SJCRH30 (cell line): ENCODE data around the gene RTL1. TPM values are rescaled to one million over a fixed set of nuclear protein-coding genes. Genes with fewer than 3 reads are reported as not detected.

Source experiments
- DNase-seq, 2 experiments: peaks; one replicate each; pipeline ENCODE4 v3.0.0-alpha.2; 2015 to 2020
- H3K27ac ChIP-seq: fragments of 250-450 bp; sonication (Bioruptor Pico); 2 replicates; pipeline ENCODE4 v1.5.1; 2020; ENCODE audit warnings: mild to moderate bottlenecking, moderate library complexity
- H3K27me3 ChIP-seq: fragments of 250-450 bp; sonication (Bioruptor Pico); 2 replicates; pipeline ENCODE4 v1.5.1; 2020; ENCODE audit warnings: mild to moderate bottlenecking, moderate library complexity
- H3K36me3 ChIP-seq: fragments of 250-450 bp; sonication (Bioruptor Pico); 2 replicates; pipeline ENCODE4 v1.5.1; 2020; ENCODE audit warnings: mild to moderate bottlenecking, moderate library complexity
- H3K4me1 ChIP-seq: fragments of 250-450 bp; sonication (Bioruptor Pico); 2 replicates; pipeline ENCODE4 v1.5.1; 2020; ENCODE audit warnings: mild to moderate bottlenecking, moderate library complexity
- H3K4me3 ChIP-seq: fragments of 250-450 bp; sonication (Bioruptor Pico); 2 replicates; pipeline ENCODE4 v1.5.1; 2020; ENCODE audit warnings: mild to moderate bottlenecking, moderate library complexity
- H3K9me3 ChIP-seq: fragments of 250-450 bp; sonication (Bioruptor Pico); replicated peaks from 2 replicates; pipeline ENCODE4 v1.5.1; 2020; ENCODE audit warnings: mild to moderate bottlenecking, moderate library complexity
- total RNA-seq: library from RNA; depleted of rRNA; stranded (reverse); fragments of >200 nt; shearing (Covaris generic); gene quantifications from 2 replicates; pipeline ENCODE4 v1.2.3, GENCODE V29; 2014

The RTL1 gene
- total RNA-seq, 1 experiment from 2014 or later, result 0.34 TPM

DNA sequence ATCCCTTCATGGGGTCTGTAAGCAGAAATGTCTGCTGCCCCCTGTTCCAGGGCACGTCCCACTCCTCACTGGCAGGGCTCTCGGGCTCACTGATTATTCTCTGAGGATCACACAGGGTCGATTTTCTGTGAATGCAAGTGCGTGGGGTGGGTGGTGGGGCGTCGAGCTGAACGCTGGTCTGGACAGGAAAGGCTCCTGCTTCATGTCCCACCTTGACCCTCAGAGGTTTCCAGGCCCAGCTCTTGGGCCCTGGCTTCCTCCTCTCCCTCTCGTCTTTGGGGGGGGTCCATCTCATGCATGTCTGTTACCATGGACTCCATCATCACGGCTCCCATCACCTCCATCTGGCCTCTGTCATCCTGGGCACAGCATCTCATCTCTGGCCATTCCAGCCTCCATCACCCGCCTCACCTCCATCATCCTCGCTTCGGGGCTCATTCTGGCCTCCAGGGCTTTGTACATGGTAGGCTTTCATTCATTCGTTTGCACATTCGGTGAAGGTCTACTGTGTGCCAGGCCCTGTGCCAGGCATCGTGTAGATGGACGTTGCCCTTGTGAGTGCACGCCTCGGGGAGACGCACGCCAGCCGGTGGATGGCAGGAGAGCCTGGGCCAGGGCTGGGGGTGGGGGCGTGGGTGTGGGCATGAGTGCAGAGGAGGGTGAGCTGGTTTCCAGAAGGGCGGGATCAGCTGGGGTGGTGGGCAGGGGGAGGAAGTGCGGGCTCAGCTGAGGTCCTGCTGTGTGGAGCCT lies 34.7 kb downstream of the RTL1 start:
- Histone ChIP-seq H3K27me3 (no peaks in the 10 kb centered on the region), H3K9me3 (no peaks in the 10 kb centered on the region), H3K4me1 (no peaks in the 10 kb centered on the region), H3K4me3 (no peak overlapping the region), H3K27ac (no peak overlapping the region), H3K36me3 (peaks cover 54% of the 10 kb centered on the region)
- DNase-seq, result no peak

DNA sequence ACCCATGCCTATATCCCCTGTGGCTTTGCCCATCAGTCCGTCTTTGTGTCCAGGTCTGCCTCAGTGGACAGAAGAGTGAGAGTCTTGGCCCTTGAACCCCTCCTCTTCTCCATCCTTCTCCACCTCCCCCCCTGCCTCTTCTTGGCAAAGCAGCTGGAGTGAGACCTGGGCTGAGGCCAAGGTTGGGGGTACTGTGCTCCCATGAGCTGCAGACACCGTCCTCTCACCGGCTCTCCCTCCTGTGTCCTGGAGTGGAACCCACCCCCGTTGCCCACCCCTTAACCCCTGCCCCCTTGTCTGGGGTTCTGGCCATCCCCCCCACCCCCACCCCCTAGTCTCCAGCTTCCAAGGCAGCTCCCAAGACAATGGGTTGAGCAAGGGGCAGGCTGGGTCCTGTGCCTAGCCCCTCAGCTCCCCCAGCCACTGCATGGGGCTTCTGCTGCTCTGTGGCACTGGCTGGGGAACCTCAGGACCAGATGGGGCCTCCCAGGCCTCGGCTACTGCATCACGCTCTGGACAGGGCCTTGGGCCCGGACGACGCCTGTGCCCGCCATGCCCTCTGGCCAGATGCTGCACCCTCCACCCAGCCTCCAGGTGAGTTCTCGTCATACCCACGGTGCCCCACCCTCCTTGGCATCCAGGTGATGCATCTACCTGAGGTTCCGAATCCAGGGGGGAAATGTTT lies 35.7 kb downstream of the RTL1 start:
- H3K4me3 ChIP-seq, result no peak overlapping the region
- DNase-seq, result no peak
- no peaks in the 10 kb centered on the region for H3K9me3 ChIP-seq
- no peaks in the 10 kb centered on the region for H3K27me3 ChIP-seq
- H3K27ac ChIP-seq, result no peak overlapping the region
- H3K4me1 ChIP-seq, result no peaks in the 10 kb centered on the region
- peaks cover 58% of the 10 kb centered on the region for H3K36me3 ChIP-seq

DNA sequence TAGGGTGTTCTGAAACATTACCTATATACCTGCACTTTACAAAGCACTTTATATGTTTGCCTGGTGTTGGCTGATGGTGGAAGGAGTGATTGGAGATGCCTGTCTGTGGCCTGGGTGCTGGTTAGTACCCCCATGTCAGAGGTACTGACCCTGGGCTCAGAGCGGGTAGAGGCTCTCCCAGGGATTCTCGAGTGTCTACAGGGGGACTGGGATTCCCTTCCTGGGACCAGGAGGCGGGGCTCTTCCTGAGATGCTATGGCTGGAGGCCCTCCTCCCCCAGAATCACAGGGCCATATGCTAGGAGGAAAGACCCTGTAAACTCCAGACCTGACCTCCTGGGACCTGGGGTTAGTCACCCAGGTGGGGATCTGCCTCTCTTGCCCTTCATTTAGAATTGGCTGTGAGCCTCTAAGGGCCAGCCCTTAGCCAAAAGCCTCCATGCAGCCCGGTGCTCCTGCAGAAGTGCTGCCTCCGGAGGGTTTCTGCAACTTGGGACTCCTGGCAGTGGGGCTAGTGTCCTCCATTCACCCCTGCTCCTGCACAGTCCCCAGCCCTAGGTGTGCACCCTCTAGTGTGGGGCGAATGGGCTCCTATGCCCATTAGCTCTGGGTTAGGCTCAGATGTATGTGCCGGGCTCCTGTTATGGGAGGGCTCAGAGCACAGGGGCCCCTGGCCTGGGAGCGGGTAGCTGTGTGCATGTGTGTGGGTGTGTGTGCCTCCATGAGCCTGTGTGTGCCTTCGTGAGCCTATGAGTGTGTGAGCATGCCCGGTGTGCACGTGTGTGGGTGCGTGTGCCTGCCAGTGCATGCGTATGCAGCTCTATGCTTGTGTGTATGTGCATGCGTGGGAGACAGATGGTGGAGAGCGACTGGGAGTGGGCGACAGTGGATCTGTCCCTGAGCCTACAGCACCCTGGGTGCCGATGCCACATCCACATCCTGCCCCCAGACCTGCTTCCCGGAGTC lies 36.6 kb downstream of the RTL1 start:
- peaks cover 64% of the 10 kb centered on the region for H3K36me3 ChIP-seq
- no peak overlapping the region for H3K27ac ChIP-seq
- H3K4me1 ChIP-seq, result no peaks in the 10 kb centered on the region
- no peaks in the 10 kb centered on the region for H3K27me3 ChIP-seq
- DNase-seq, result no peak
- H3K9me3 ChIP-seq, result no peaks in the 10 kb centered on the region
- H3K4me3 ChIP-seq, result no peak overlapping the region

DNA sequence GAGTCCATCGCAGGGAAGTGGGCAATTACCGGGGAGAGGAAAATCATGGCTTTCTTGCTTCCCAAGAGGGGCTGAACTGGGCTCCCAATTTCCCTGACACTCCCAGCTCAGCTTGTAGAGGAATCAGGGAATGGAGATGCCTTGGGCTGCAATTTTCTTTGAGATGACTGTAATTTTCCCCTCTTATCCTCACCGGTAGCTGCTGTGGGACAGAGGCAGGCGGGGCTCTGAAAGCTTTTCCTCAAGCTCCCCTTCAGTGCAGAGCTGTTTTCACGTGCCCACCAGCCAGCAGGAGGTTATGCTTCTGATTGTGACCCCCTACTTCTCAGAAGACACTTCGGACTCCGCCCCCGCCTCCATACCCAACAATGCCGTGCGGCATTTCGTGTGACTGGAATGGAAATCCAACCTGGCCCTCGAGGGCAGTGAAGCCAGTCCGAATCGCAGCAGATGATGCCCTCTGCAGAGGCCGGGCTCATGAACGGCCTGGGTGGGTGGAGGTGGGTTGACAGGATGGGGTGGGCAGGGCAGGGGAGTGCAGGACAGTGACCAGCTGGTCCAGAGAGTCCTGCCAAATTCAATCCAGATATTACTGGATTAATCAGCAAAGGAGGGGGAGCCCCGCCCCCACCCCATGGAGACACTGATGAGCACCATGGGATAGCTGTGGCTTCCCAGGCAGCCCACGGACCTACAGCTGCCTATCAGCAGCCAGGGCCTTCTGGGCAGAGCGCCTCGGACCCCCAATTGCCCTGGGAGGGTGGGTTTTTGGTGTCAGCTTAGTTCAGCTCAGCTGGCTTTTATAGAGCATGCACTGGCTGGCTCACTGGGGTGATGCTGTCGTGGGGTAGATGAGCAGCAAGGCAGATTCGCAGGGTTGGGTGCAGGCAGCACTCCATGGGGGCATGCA lies 37.6 kb downstream of the RTL1 start:
- DNase-seq, result no peak
- Histone ChIP-seq H3K36me3 (peaks cover 74% of the 10 kb centered on the region), H3K27ac (no peak overlapping the region), H3K27me3 (no peaks in the 10 kb centered on the region), H3K4me1 (no peaks in the 10 kb centered on the region), H3K4me3 (no peak overlapping the region), H3K9me3 (no peaks in the 10 kb centered on the region)

DNA sequence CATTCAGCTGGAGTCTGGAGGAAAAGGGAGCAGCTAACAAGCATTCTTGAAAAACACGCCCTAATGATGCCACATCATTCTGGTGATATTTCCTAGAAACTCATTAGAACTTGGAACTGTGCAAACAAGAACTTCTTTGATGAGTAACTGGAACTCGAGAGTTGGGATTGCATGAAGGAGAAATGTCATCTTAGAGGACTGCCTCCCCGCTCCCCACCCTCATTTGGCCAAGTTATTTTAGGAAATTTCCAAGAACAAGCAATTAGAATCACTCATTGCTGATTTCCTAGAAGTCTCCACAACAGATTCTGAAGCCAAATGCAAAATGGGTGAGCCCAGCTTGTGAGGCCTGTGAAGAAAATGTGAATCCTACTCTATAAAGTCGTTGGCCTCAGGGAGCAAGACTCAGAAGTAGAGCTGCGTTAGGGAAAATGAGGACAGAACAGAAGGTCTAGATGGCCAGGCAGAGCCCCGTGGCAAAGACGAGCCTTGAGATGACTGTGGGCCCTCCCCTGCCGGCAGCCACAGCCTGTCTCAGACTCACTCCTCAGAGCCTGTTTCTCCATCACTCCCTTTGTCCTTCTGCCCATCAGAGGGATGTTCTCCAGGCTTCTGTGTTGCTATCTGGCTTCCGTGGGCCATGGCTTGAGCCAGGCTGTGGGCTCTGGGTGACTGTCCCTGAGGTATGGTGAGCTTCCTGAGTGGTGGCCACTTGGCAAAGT lies 38.4 kb downstream of the RTL1 start:
- Histone ChIP-seq H3K27ac (no peak overlapping the region), H3K4me3 (no peak overlapping the region), H3K27me3 (no peaks in the 10 kb centered on the region), H3K36me3 (peaks cover 80% of the 10 kb centered on the region), H3K9me3 (no peaks in the 10 kb centered on the region), H3K4me1 (no peaks in the 10 kb centered on the region)
- DNase-seq, result no peak

DNA sequence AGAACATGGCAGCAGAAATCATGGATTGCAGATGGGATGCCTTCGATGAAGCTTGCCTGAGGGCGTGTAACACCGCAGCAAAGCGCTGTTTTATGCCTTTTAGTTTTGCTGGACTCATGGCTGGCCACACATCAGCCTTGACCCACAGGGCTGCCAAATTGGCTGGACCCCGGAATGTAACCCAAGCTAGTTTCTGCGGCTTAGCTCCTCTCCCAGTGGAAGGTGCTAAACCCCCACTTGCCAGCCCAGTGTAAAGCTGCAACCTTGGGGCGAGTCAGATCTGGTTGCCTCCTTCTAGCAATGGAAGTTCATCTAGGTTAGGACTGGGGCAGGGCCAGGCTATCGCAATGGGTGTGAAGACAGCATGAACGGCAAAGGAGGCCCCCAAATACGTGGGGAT lies 39.3 kb downstream of the RTL1 start:
- Histone ChIP-seq H3K4me1 (no peaks in the 10 kb centered on the region), H3K36me3 (peaks cover 87% of the 10 kb centered on the region), H3K9me3 (no peaks in the 10 kb centered on the region), H3K4me3 (no peak overlapping the region), H3K27me3 (no peaks in the 10 kb centered on the region), H3K27ac (no peak overlapping the region)
- no peak for DNase-seq

DNA sequence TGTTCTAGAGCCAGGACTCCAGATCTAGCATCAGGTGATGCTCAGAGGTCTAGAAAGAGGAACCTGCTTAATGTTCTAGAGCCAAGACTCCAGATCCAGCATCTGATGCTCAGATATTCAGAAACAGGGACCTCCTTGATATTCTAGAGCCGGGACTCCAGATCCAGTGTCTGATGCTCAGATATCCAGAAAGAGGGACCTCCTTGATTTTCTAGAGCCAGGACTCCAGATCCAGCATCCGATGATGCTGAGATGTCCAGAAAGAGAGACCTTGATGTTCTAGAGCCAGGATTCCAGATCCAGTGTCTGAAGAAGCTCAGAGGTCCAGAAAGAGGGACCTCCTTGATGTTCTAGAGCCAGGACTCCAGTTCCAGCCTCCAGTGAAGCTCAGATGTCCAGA lies 40.7 kb downstream of the RTL1 start:
- no peak overlapping the region for H3K27ac ChIP-seq
- no peak for DNase-seq
- no peaks in the 10 kb centered on the region for H3K27me3 ChIP-seq
- peaks cover 88% of the 10 kb centered on the region for H3K36me3 ChIP-seq
- no peak overlapping the region for H3K4me3 ChIP-seq
- H3K4me1 ChIP-seq, result no peaks in the 10 kb centered on the region
- no peaks in the 10 kb centered on the region for H3K9me3 ChIP-seq

DNA sequence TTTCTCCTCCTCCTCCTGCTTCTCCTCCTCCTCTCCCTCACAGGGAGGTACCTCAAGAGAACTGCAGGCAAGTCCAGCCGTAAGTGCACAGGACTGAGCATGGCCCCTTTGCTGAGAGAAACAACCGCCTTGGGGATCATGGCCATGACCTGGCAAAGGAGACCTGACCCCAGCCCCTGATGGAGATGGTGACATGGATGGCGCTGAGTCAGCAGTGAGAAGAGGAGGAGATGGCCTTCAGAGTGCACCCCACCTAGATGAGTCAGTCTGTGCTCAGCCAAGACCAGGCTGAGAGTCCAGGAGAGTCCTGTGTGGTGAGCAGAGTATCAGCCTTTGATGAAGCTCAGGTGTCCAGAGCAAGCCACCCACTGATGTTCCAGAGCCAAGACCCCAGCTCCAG lies 41.2 kb downstream of the RTL1 start:
- no peaks in the 10 kb centered on the region for H3K9me3 ChIP-seq
- H3K36me3 ChIP-seq, result peaks cover 89% of the 10 kb centered on the region
- H3K27ac ChIP-seq, result no peak overlapping the region
- no peak overlapping the region for H3K4me3 ChIP-seq
- no peaks in the 10 kb centered on the region for H3K4me1 ChIP-seq
- DNase-seq, result no peak
- H3K27me3 ChIP-seq, result no peaks in the 10 kb centered on the region

DNA sequence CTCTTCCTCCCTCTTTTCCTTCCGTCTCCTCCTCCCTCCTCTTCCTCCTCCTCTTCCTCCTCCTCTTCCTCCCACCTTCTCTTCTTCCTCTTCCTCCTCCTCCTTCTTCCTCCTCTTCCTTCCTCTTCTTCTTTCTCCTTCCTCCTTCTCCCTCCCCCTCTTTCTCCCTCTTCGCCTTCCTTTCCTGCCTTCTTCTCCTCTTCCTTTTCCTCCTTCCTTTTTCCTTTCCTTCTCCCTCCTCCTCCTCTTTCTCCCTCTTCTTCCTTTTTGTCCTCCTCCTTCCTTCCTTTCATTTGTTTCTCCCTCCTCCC lies 41.6 kb downstream of the RTL1 start:
- no peaks in the 10 kb centered on the region for H3K27me3 ChIP-seq
- no peak overlapping the region for H3K4me3 ChIP-seq
- H3K27ac ChIP-seq, result no peak overlapping the region
- H3K4me1 ChIP-seq, result no peaks in the 10 kb centered on the region
- no peak for DNase-seq
- peaks cover 88% of the 10 kb centered on the region for H3K36me3 ChIP-seq
- H3K9me3 ChIP-seq, result no peaks in the 10 kb centered on the region

DNA sequence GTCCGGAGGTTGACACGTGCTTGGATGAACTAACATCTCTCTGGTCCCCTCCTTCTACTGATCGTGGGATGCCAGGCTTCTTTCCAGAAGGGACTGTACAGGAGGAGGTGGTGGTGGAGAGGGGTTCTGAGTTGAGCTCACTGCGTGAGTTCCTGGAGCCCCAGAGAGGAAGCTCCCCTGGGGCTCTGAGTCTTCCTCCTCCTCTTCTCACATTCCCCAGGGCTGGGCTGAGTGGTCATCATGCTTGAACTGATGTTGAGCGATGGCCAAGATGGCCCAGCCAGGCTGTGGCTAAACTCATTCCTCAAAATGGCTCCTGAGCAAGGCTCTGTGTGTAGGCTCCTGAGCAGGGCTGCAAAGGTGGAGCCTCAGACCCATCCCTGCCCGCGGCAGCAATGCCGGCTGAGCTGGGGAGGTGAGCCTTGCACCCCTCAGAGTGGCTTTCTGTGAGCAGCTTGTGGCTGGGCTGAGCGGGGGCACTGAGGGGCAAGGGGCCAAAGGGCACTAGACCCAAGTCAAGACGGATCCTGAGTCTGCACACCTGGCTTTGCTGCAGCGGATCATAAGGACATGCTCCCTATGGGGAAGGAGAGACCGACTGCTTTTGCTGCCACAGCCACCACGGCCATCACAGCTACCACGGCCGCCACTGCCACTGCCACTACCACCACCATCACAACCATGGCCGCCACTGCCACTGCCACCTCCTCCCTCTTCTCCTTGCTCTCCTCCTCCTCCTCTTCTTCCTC lies 42.2 kb downstream of the RTL1 start:
- H3K27ac ChIP-seq, result no peak overlapping the region
- H3K4me1 ChIP-seq, result no peaks in the 10 kb centered on the region
- peaks cover 89% of the 10 kb centered on the region for H3K36me3 ChIP-seq
- no peak for DNase-seq
- no peaks in the 10 kb centered on the region for H3K9me3 ChIP-seq
- H3K4me3 ChIP-seq, result no peak overlapping the region
- no peaks in the 10 kb centered on the region for H3K27me3 ChIP-seq

DNA sequence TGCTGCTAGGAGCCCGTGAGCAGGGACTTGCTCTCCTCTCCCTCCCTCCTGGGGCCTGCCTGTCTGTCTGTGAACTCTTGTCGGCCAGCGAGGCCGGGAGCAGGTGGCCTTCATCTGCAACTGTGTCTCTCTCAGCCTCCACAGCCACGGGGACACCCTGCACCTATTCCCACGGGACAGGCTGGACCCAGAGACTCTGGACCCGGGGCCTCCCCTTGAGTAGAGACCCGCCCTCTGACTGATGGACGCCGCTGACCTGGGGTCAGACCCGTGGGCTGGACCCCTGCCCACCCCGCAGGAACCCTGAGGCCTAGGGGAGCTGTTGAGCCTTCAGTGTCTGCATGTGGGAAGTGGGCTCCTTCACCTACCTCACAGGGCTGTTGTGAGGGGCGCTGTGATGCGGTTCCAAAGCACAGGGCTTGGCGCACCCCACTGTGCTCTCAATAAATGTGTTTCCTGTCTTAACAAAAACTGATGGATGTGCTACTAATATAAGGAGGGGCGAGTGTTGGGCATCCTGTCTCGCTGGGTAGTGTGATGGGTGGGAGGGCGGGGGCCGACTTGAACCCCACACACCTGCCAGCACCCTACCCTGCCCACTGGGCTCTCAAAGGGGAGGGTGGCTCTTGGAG lies 42.9 kb downstream of the RTL1 start:
- DNase-seq, result no peak
- Histone ChIP-seq H3K36me3 (peaks cover 89% of the 10 kb centered on the region), H3K27me3 (no peaks in the 10 kb centered on the region), H3K4me1 (no peaks in the 10 kb centered on the region), H3K4me3 (no peak overlapping the region), H3K27ac (no peak overlapping the region), H3K9me3 (no peaks in the 10 kb centered on the region)

DNA sequence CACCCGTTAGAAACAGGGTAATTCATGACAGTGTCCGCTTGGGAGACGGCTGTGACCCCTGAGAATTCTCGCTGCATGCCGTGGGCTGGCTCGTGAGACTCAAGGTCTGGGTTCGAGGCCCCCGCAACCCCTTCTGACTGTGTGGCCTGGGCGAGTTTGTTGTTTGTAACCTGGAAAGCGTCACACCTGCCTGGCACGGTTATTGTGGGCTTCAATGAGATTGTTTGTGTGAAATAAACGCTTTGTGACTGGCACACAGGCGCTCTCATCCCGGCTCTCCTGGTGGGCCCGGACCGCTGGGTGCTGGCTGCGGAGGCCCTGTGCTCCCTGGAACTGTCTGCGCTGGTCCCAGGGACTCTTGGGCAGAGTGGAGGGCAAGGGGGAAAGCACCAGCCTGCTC lies 43.7 kb downstream of the RTL1 start:
- no peak overlapping the region for H3K4me3 ChIP-seq
- no peaks in the 10 kb centered on the region for H3K9me3 ChIP-seq
- H3K27me3 ChIP-seq, result no peaks in the 10 kb centered on the region
- H3K27ac ChIP-seq, result no peak overlapping the region
- DNase-seq, result no peak
- peaks cover 89% of the 10 kb centered on the region for H3K36me3 ChIP-seq
- H3K4me1 ChIP-seq, result no peaks in the 10 kb centered on the region

DNA sequence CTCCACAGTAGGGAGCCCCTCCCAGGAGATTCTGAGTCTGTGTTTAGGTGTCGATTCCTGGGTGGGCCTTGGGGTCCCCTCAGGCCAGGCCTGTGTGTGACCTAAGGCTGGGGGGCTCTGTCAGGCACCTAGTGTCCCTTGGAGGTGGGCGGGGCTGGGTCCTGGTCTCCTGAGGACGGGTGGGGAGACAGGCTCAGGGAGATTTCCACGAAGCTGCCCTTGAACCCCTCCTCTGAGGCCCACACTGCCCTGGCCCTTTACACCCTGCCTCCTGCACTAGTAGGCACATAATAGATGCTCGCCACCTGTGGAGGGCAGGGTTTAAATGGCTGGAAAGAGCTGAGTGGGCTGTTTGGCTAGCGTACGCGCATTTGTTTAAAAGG lies 44.7 kb downstream of the RTL1 start:
- no peak overlapping the region for H3K27ac ChIP-seq
- H3K36me3 ChIP-seq, result peaks cover 87% of the 10 kb centered on the region
- H3K4me3 ChIP-seq, result no peak overlapping the region
- DNase-seq, result no peak
- H3K4me1 ChIP-seq, result no peaks in the 10 kb centered on the region
- no peaks in the 10 kb centered on the region for H3K27me3 ChIP-seq
- no peaks in the 10 kb centered on the region for H3K9me3 ChIP-seq
